SK-N-SH (cell line): ENCODE results near the gene UFC1. TPM values are rescaled to one million over a fixed set of nuclear protein-coding genes. Genes with fewer than 3 reads are reported as not detected.

Source experiments
- CTCF ChIA-PET: fragments of 300-600, 350-600 bp; formaldehyde crosslinking; extraction: SDS; loops from one replicate; lab custom pipeline; 2021; lab: Yijun Ruan, JAX
- POLR2A ChIA-PET: fragments of 350-600 bp; sonication (Branson Sonifier 250); formaldehyde crosslinking; extraction: SDS; loops from one replicate; lab custom pipeline; 2020; ENCODE audit warnings: antibody characterized with exemption, inconsistent platforms; lab: Yijun Ruan, JAX
- DNase-seq: peaks from one replicate; pipeline ENCODE4 v3.0.0; 2012
- H2AFZ ChIP-seq: fragments of 200-600 bp; sonication (generic); 2 replicates; pipeline ENCODE4 v1.8.1; 2016; ENCODE audit warnings: antibody characterized with exemption, mild to moderate bottlenecking, low read depth
- H3F3A ChIP-seq: fragments of 200-600 bp; sonication (generic); replicated peaks from 2 replicates; pipeline ENCODE3; 2016; ENCODE audit warnings: antibody characterized with exemption, mild to moderate bottlenecking; ENCODE audit not compliant: insufficient read depth
- H3K27ac ChIP-seq, 2 experiments: fragments of 200-500 bp in 1 of 2; fragments of 200-600 bp in 1 of 2; sonication (Bioruptor generic) in 1 of 2; sonication (generic), shearing (Covaris generic) in 1 of 2; 2 replicates each; pipeline versions ENCODE4 v1.5.1 to v1.6.1; 2014 to 2016; ENCODE audit warnings: low read depth in 2 of 2, inconsistent platforms in 1 of 2, low read length in 1 of 2, mild to moderate bottlenecking in 1 of 2, mixed read lengths in 1 of 2
- H3K27me3 ChIP-seq: fragments of 200-600 bp; sonication (generic), shearing (Covaris generic); 2 replicates; pipeline ENCODE4 v1.6.1; 2016; ENCODE audit warnings: mixed run types; ENCODE audit not compliant: insufficient read depth
- H3K36me3 ChIP-seq, 2 experiments: fragments of 200-500 bp in 1 of 2; fragments of 200-600 bp in 1 of 2; sonication (Bioruptor generic) in 1 of 2; sonication (generic) in 1 of 2; replicated peaks in 1 of 2; 2 replicates each; pipeline versions ENCODE3 to v1.5.1; 2014 to 2016; ENCODE audit warnings: low read length in 1 of 2, mild to moderate bottlenecking in 1 of 2; ENCODE audit not compliant: insufficient read depth in 2 of 2, control insufficient read depth in 1 of 2
- H3K4me1 ChIP-seq, 2 experiments: fragments of 200-500 bp in 1 of 2; fragments of 200-600 bp in 1 of 2; sonication (Bioruptor generic) in 1 of 2; sonication (generic), shearing (Covaris generic) in 1 of 2; 2 replicates each; pipeline versions ENCODE4 v1.5.1 to v1.6.1; 2014 to 2016; ENCODE audit warnings: low read depth in 1 of 2, low read length in 1 of 2, mixed run types in 1 of 2; ENCODE audit not compliant: insufficient read depth in 2 of 2, control insufficient read depth in 1 of 2
- H3K4me2 ChIP-seq: fragments of 200-600 bp; sonication (generic), shearing (Covaris generic); 2 replicates; pipeline ENCODE4 v1.6.1; 2017; ENCODE audit warnings: mixed run types
- H3K4me3 ChIP-seq, 2 experiments: fragments of 200-500 bp in 1 of 2; fragments of 200-600 bp in 1 of 2; sonication (Bioruptor generic) in 1 of 2; sonication (generic), shearing (Covaris generic) in 1 of 2; 2 replicates each; pipeline versions ENCODE4 v1.5.1 to v1.8.1; 2014 to 2016; ENCODE audit warnings: low read depth in 2 of 2, inconsistent platforms in 1 of 2, low read length in 1 of 2, mild to moderate bottlenecking in 1 of 2, mixed read lengths in 1 of 2, moderate library complexity in 1 of 2
- H3K79me2 ChIP-seq: fragments of 200-600 bp; sonication (generic); 2 replicates; pipeline ENCODE4 v1.8.1; 2017; ENCODE audit warnings: mild to moderate bottlenecking; ENCODE audit not compliant: insufficient read depth
- H3K9ac ChIP-seq: fragments of 200-600 bp; sonication (generic); 2 replicates; pipeline ENCODE4 v1.6.1; 2017; ENCODE audit warnings: mixed run types
- H3K9me2 ChIP-seq: fragments of 200-600 bp; sonication (generic); 2 replicates; pipeline ENCODE4 v1.6.1; 2017; ENCODE audit warnings: mixed run types
- H3K9me3 ChIP-seq: fragments of 200-600 bp; sonication (generic); 2 replicates; pipeline ENCODE4 v1.6.1; 2017; ENCODE audit warnings: mixed run types, mild to moderate bottlenecking, moderate library complexity
- H4K20me1 ChIP-seq: fragments of 200-600 bp; sonication (generic); 2 replicates; pipeline ENCODE4 v1.6.1; 2017; ENCODE audit warnings: mild to moderate bottlenecking, mixed run types; ENCODE audit not compliant: insufficient read depth
- CHD2 ChIP-seq: fragments of 150-350 bp; IDR thresholded peaks from 2 replicates; pipeline ENCODE4 v1.6.1; 2018; ENCODE audit warnings: low read length; ENCODE audit not compliant: partially characterized antibody
- GABPA ChIP-seq: IDR thresholded peaks from 2 replicates; pipeline ENCODE4 v1.4.0; 2012; ENCODE audit warnings: low read depth, mild to moderate bottlenecking
- JUND ChIP-seq: IDR thresholded peaks from 2 replicates; pipeline ENCODE4 v1.4.0; 2012
- NRF1 ChIP-seq: IDR thresholded peaks from 2 replicates; pipeline ENCODE4 v1.6.1; 2012; ENCODE audit warnings: low read depth, mild to moderate bottlenecking, low read length
- POLR2AphosphoS5 ChIP-seq: IDR thresholded peaks from 2 replicates; pipeline ENCODE4 v1.6.1; 2012; ENCODE audit warnings: low read depth, low read length
- RAD21 ChIP-seq: IDR thresholded peaks from 2 replicates; pipeline ENCODE4 v1.6.1; 2012; ENCODE audit warnings: mild to moderate bottlenecking, low read length
- RCOR1 ChIP-seq: fragments of 150-350 bp; IDR thresholded peaks from 2 replicates; pipeline ENCODE4 v1.6.1; 2017; ENCODE audit warnings: antibody characterized with exemption, low read length
- TAF1 ChIP-seq: IDR thresholded peaks from 2 replicates; pipeline ENCODE4 v1.6.1; 2012; ENCODE audit warnings: low read depth, mild to moderate bottlenecking, low read length, moderate library complexity, borderline replicate concordance
- YY1 ChIP-seq: IDR thresholded peaks from 2 replicates; pipeline ENCODE4 v1.4.0; 2012; ENCODE audit warnings: low read depth, mild to moderate bottlenecking
- WGBS: methylation state at CpG from one replicate; pipeline ENCODE4 v1.1.6; 2017; ENCODE audit warnings: low lambda C conversion rate; 5-methylcytosine and 5-hydroxymethylcytosine counted together
- polyA plus RNA-seq, 3 experiments: library from polyadenylated mRNA; depleted of rRNA; stranded (reverse); fragments of >200 nt; gene quantifications; 2 replicates each; pipeline ENCODE4 v1.2.3, GENCODE V29; 2012
- TF ChIP-seq, protein P1 (sequence below): fragments of 200-600 bp; sonication (generic); IDR thresholded peaks from 2 replicates; pipeline ENCODE4 v1.6.1; 2017; ENCODE audit warnings: antibody characterized with exemption, mild to moderate bottlenecking, moderate library complexity
- TF ChIP-seq, protein P2 (sequence below): IDR thresholded peaks from 2 replicates; pipeline ENCODE4; 2012
- TF ChIP-seq, protein P3 (sequence below): IDR thresholded peaks from 2 replicates; pipeline ENCODE4 v1.6.1; 2012; ENCODE audit warnings: mild to moderate bottlenecking, low read depth, low read length, moderate library complexity

Gene UFC1
- polyA plus RNA-seq, 1 of the 3 experiments (the other 2 are of a cell fraction), result 150 TPM

DNA sequence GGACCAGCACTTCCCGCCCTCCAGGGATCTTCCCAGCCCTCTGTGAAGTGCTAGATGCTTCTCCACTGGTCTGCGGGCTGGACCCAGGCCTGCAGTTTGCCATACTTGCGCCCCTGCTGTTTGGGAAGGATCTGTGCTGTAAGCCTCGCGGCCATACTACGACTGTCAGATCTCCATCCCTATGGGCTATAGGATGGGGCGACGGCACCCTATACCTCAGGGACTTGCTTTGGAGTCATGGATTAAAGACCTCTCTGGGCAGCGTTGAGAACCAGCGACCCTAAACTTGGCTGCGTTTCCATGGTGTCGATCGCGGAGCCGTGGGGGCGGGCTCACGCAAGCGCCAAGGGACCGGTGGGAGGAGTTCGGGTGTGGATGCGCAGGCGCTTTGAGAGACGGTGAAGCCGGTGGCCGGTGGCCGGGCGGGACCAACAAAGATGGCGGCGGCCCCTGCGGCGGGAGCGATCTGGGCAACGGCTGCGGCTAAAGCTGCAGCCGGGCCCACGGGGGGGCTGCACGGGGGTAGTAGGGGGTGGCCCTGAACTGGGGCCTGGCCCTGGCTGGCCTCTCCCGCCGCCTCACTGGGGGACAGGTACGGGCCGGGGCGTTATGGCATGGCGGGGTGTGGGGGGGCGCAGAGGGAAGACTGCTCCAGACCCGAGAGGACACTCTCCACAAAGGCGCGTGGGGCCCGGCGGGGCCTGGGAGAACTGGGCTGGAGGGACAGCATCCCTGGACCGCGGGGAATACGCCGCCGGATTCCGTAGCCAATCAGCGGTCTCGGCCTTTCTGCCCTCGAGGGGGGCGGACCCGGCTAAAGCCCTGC is 5.5 kb downstream of the UFC1 start, which contains the start of gene USP21:
USP21 (plus strand) TSS at position 414 of the 826 bp plus-strand sequence. CDS start 1,141 bp downstream, outside the sequence.
- H3K9me3 ChIP-seq, result no peaks in the 10 kb centered on the region
- H3K4me1 ChIP-seq, result peaks cover 0 to 31% of the 10 kb centered on the region in 2 experiments; a peak in 3 of 4 replicates
- H3K79me2 ChIP-seq, result peaks cover 31% of the 10 kb centered on the region
- H3K27me3 ChIP-seq, result no peaks in the 10 kb centered on the region
- peak; percentile 96 for DNase-seq
- peaks cover 8% of the 10 kb centered on the region for H3F3A ChIP-seq
- POLR2A ChIA-PET, result no interaction called here
- peak within 1 kb of the TSS; percentile 77 for H3K4me2 ChIP-seq
- peak within 1 kb of the TSS; percentile 84 for H2AFZ ChIP-seq
- peaks cover 9 to 55% of the 10 kb centered on the region in 2 experiments for H3K36me3 ChIP-seq
- peak within 1 kb of the TSS; percentile 89 to 92 for H3K4me3 ChIP-seq
- H3K9me2 ChIP-seq, result no peaks in the 10 kb centered on the region
- peak within 1 kb of the TSS; percentile 90 for H3K9ac ChIP-seq
- CTCF ChIA-PET, result interaction anchor here (1.1 to 1.5 kb wide), 4 partner anchors 9 to 44 kb away, joined by 3 to 5 read pairs (median 4); no protein-coding TSS in a partner anchor
- peak; percentile 89 for TF ChIP-seq POLR2AphosphoS5
- no peak for TF ChIP-seq RCOR1
- TF ChIP-seq NRF1, result peak; percentile 99
- peak; percentile 72 for TF ChIP-seq CHD2
- TF ChIP-seq GABPA, result no peak
- peak; percentile 97 for TF ChIP-seq YY1
- TF ChIP-seq, protein P1, sequence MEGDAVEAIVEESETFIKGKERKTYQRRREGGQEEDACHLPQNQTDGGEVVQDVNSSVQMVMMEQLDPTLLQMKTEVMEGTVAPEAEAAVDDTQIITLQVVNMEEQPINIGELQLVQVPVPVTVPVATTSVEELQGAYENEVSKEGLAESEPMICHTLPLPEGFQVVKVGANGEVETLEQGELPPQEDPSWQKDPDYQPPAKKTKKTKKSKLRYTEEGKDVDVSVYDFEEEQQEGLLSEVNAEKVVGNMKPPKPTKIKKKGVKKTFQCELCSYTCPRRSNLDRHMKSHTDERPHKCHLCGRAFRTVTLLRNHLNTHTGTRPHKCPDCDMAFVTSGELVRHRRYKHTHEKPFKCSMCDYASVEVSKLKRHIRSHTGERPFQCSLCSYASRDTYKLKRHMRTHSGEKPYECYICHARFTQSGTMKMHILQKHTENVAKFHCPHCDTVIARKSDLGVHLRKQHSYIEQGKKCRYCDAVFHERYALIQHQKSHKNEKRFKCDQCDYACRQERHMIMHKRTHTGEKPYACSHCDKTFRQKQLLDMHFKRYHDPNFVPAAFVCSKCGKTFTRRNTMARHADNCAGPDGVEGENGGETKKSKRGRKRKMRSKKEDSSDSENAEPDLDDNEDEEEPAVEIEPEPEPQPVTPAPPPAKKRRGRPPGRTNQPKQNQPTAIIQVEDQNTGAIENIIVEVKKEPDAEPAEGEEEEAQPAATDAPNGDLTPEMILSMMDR, result peak; percentile 39
- TF ChIP-seq, protein P2, sequence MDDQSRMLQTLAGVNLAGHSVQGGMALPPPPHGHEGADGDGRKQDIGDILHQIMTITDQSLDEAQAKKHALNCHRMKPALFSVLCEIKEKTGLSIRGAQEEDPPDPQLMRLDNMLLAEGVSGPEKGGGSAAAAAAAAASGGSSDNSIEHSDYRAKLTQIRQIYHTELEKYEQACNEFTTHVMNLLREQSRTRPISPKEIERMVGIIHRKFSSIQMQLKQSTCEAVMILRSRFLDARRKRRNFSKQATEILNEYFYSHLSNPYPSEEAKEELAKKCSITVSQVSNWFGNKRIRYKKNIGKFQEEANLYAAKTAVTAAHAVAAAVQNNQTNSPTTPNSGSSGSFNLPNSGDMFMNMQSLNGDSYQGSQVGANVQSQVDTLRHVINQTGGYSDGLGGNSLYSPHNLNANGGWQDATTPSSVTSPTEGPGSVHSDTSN, result peak; percentile 41; the same call in 1 of the 2 replicates
- TF ChIP-seq RAD21, result no peak
- TF ChIP-seq JUND, result no peak
- TF ChIP-seq TAF1, result peak; percentile 100
- TF ChIP-seq, protein P3, sequence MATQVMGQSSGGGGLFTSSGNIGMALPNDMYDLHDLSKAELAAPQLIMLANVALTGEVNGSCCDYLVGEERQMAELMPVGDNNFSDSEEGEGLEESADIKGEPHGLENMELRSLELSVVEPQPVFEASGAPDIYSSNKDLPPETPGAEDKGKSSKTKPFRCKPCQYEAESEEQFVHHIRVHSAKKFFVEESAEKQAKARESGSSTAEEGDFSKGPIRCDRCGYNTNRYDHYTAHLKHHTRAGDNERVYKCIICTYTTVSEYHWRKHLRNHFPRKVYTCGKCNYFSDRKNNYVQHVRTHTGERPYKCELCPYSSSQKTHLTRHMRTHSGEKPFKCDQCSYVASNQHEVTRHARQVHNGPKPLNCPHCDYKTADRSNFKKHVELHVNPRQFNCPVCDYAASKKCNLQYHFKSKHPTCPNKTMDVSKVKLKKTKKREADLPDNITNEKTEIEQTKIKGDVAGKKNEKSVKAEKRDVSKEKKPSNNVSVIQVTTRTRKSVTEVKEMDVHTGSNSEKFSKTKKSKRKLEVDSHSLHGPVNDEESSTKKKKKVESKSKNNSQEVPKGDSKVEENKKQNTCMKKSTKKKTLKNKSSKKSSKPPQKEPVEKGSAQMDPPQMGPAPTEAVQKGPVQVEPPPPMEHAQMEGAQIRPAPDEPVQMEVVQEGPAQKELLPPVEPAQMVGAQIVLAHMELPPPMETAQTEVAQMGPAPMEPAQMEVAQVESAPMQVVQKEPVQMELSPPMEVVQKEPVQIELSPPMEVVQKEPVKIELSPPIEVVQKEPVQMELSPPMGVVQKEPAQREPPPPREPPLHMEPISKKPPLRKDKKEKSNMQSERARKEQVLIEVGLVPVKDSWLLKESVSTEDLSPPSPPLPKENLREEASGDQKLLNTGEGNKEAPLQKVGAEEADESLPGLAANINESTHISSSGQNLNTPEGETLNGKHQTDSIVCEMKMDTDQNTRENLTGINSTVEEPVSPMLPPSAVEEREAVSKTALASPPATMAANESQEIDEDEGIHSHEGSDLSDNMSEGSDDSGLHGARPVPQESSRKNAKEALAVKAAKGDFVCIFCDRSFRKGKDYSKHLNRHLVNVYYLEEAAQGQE, result peak; percentile 38; the same call in 1 of the 2 replicates
- WGBS, result under 1% methylated on average over 43 of the region's 60 CpGs
- peak within 1 kb of the TSS; percentile 77 to 91 for H3K27ac ChIP-seq
- H4K20me1 ChIP-seq, result no peaks in the 10 kb centered on the region
